ENCODE results near the gene NLK. TPM values are rescaled to one million over a fixed set of nuclear protein-coding genes. Genes with fewer than 3 reads are reported as not detected.
"Not testable (repeated sequence)": the region's sequence is repeated elsewhere in the genome, so short reads cannot be mapped to it uniquely, and the experiment has no call there.

Gene NLK
- total and polyA plus RNA-seq, 8 donors, result 9.8 to 16.7 (median 13.5) TPM

DNA sequence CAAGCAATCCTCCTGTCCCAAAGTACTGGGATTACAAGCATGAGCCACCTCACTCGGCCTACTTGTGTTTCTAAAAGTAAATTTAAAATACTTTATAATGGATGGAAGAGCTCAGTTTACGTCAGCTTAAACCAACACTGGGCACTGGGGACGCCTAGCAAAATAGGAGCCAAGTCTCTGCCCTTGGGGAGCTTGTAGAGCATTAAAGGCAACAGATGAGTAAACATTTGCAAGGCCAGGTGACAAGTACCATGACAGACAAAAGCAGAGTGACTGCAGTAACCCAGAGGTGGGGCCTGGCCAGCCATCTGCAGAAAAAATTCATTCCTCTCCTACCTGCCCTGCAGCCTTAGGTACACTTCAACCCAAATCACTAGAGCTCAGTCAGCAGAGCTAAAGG, 12.1 kb upstream of the NLK start:
- Histone ChIP-seq H3K27ac (peak overlapping the region in 3 of 4 donors; percentile 46 to 69 (median 68)), H3K9me3 (no peaks in the 10 kb centered on the region), H3K27me3 (no peaks in the 10 kb centered on the region), H3K4me3 (no peak overlapping the region), H3K4me1 (peaks cover 6 to 30% (median 29%) of the 10 kb centered on the region in 3 donors), H3K36me3 (no peaks in the 10 kb centered on the region)
- 14 to 25% methylated on average over 3 of the region's 3 CpGs for WGBS, 2 donors
- DNase-seq (peak; percentile 53 to 85 (median 66)), ATAC-seq (peak; percentile 93 to 99 (median 96)), FAIRE-seq (no peak)
- TF ChIP-seq, protein P1, sequence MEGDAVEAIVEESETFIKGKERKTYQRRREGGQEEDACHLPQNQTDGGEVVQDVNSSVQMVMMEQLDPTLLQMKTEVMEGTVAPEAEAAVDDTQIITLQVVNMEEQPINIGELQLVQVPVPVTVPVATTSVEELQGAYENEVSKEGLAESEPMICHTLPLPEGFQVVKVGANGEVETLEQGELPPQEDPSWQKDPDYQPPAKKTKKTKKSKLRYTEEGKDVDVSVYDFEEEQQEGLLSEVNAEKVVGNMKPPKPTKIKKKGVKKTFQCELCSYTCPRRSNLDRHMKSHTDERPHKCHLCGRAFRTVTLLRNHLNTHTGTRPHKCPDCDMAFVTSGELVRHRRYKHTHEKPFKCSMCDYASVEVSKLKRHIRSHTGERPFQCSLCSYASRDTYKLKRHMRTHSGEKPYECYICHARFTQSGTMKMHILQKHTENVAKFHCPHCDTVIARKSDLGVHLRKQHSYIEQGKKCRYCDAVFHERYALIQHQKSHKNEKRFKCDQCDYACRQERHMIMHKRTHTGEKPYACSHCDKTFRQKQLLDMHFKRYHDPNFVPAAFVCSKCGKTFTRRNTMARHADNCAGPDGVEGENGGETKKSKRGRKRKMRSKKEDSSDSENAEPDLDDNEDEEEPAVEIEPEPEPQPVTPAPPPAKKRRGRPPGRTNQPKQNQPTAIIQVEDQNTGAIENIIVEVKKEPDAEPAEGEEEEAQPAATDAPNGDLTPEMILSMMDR (IDR thresholded peaks at IDR 0.05), result no peak
- intact Hi-C loops (cut with DNase I), result no loop called here

DNA sequence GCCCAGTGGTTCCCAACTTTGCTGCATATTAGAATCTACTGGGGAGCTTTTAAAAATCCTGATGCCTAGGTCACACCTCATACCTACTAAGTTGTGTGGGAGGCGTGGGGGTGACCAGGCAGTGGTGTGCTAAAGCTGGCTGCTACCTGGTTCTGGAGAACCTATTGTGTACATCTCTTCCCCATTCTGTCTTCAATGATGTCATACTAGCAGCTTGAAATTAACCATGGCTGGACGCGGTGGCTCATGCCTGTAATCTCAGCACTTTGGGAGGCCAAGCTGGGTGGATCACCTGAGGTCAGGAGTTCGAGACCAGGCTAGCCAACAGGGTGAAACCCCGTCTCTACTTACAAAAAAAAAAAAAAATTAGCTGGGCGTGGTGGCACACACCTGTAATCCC, 11.3 kb upstream of the NLK start:
- peak overlapping the region; percentile 27 to 69 (median 57) for H3K27ac ChIP-seq

DNA sequence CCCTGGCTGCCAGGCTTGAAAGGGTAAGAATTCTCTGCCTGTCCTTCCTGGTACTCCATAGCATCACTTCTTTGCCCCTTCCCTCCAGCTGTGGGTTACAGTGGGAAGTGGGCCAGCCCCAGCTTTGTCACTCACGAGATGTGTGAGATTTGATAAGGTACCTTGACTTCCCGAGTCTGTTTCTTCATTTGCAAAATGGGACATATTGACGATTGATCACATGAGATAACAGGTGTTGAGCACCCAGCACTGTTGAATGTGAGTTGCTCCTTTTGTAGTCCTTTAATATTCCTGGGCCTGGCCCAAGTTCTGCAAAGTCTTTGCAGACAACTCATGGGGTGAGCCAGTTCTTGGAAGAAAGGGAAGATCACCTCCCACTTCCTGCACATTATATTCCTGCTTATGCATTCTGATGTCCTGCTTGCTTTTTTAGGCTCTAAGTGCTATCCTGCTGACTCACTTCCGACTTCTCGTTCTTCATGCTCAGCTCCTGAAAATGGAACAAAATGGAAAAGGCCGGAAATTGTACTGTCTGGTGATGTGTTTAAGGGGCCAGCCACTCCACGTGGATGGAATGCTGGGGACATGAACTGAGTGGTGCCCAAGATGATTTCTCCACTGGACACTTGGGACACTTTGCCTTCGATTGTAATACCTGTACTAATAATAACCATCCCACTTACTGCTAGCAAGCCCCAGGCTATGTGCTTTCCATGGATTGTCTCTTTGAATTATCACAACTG, 8.3 kb upstream of the NLK start:
- DNase-seq (no peak), ATAC-seq (no peak), FAIRE-seq (no peak)
- 67 to 72% methylated on average over 8 of the region's 8 CpGs for WGBS, 2 donors
- no peak overlapping the region for H3K27ac ChIP-seq
- no peak overlapping the region for H3K4me3 ChIP-seq
- intact Hi-C loops (cut with DNase I), result no loop called here
- H3K9me3 ChIP-seq, result no peaks in the 10 kb centered on the region
- TF ChIP-seq, protein P1 (IDR thresholded peaks at IDR 0.05), result no peak
- H3K36me3 ChIP-seq, result no peaks in the 10 kb centered on the region
- peaks cover 5 to 25% (median 24%) of the 10 kb centered on the region in 3 donors for H3K4me1 ChIP-seq
- H3K27me3 ChIP-seq, result no peaks in the 10 kb centered on the region

More for the DNA sequence above, 11.3 kb upstream of the NLK start:
- Histone ChIP-seq H3K4me3 (no peak overlapping the region), H3K4me1 (peaks cover 6 to 30% (median 29%) of the 10 kb centered on the region in 3 donors), H3K9me3 (no peaks in the 10 kb centered on the region), H3K36me3 (no peaks in the 10 kb centered on the region), H3K27me3 (no peaks in the 10 kb centered on the region)
- FAIRE-seq (no peak), DNase-seq (no peak), ATAC-seq (peak in 1 of 4 donors; percentile 1)
- TF ChIP-seq, protein P1 (IDR thresholded peaks at IDR 0.05), result no peak
- WGBS, 2 donors, result 86 to 89% methylated on average over 6 of the region's 6 CpGs
- intact Hi-C loops (cut with DNase I), result no loop called here

DNA sequence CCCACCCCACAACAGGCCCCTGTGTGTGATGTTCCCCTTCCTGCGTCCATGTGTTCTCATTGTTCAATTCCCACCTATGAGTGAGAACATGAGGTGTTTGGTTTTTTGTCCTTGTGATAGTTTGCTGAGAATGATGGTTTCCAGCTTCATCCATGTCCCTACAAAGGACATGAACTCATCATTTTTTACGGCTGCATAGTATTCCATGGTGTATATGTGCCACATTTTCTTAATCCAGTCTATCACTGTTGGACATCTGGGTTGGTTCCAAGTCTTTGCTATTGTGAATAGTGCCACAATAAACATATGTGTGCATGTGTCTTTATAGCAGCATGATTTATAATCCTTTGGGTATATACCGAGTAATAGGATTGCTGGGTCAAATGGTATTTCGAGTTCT, 7.0 kb upstream of the NLK start:
- ATAC-seq; DNase-seq; H3K36me3 ChIP-seq; H3K27ac ChIP-seq; FAIRE-seq; H3K9me3 ChIP-seq; H3K27me3 ChIP-seq; intact Hi-C loops (cut with DNase I); H3K4me3 ChIP-seq: not testable (repeated sequence)
- 85 to 86% methylated on average over 4 of the region's 4 CpGs for WGBS, 2 donors
- H3K4me1 ChIP-seq, result peaks cover 0 to 14% (median 13%) of the 10 kb centered on the region in 3 donors

DNA sequence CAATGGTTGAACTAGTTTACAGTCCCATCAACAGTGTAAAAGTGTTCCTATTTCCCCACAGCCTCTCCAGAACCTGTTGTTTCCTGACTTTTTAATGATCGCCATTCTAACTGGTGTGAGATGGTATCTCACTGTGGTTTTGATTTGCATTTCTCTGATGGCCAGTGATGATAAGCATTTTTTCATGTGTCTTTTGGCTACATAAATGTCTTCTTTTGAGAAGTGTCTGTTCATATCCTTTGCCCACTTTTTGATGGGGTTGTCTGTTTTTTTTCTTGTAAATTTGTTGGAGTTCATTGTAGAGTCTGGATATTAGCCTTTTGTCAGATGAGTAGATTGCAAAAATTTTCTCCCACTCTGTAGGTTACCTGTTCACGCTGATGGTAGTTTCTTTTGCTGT, 6.6 kb upstream of the NLK start:
- ATAC-seq; intact Hi-C loops (cut with DNase I); H3K36me3 ChIP-seq; FAIRE-seq; DNase-seq; H3K27ac ChIP-seq; H3K9me3 ChIP-seq; H3K4me3 ChIP-seq; H3K27me3 ChIP-seq: not testable (repeated sequence)
- peaks cover 0 to 11% (median 9%) of the 10 kb centered on the region in 3 donors for H3K4me1 ChIP-seq
- WGBS, 2 donors, result 88 to 93% methylated on average over 2 of the region's 2 CpGs

DNA sequence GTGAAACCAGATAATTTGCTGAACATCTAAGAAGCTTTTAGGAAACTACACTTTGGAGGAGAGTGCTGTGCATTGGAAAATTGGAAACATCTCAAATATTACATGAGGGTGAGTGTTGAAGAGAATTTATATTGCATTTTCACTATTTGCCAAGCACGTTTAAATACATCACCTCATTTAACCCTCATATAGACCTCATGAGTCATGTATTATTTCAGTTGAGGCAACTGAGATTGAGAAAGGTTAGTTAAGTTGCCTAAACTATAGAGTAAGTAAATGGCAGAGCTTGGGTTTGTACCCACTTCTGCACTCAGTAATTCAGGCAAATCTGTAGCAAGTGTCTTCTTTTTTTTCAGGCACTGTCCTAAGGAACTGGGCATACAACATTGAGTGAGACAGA, 3.7 kb upstream of the NLK start:
- FAIRE-seq, result no peak

More for the DNA sequence above, 3.7 kb upstream of the NLK start:
- H3K27me3 ChIP-seq, result no peaks in the 10 kb centered on the region
- intact Hi-C loops (cut with DNase I), result no loop called here
- whole genome bisulfite sequencing, 2 donors, result 10 to 13% methylated on average over 1 of the region's 1 CpG
- H3K4me3 ChIP-seq, result no peak overlapping the region
- H3K4me1 ChIP-seq, result peaks cover 0 to 12% (median 5%) of the 10 kb centered on the region in 3 donors
- H3K27ac ChIP-seq, result no peak overlapping the region
- DNase-seq (no peak), ATAC-seq (no peak)
- no peaks in the 10 kb centered on the region for H3K9me3 ChIP-seq
- TF ChIP-seq, protein P1 (IDR thresholded peaks at IDR 0.05), result no peak
- H3K36me3 ChIP-seq, result no peaks in the 10 kb centered on the region
